ENCODE results near the gene METTL22.

METTL22 gene

DNA sequence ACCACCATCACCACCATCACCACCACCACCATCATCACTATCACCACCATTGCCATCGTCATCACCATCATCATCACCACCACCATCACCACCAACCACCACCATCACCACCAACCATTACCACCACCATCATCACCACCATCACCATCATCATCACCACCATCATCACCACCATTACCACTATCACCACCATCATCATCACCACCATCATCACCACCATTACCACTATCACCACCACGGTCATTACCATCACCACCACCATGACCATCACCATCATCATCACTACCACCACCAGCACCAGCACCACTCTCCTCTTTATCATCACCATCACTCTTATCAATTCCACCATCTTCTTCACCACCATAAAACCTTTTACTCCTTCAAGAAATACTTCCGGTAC lies 30.0 kb upstream of the METTL22 start:
- no peak for DNase-seq (ENCODE audit: low read depth in 4 of 4, low spot score in 1 of 4)

DNA sequence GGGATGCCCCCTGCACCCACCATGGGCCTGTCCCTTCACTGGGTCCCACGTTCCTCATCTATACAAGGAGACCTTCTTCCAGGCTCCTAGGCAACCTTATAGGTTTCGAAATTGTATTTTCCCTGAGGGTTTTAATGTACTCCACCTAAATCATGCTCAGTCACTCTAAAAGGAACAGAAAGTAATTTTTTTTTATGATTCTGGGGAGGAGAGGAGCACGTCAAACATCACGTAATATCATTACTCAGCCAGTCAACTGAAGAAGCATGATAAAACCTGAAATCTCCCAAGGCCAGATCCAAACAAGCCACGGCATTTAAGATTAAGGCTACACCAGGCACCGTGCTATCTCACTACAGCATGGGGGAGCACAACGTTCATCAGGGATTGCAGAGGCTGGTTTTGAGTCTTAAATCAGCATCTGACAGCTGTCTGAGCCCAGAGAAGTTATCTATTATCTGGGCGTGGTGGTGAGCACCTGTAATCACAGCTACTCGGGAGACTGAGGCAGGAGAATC lies 27.3 kb upstream of the METTL22 start:
- no peak for DNase-seq (ENCODE audit: low read depth in 4 of 4, low spot score in 1 of 4)

DNA sequence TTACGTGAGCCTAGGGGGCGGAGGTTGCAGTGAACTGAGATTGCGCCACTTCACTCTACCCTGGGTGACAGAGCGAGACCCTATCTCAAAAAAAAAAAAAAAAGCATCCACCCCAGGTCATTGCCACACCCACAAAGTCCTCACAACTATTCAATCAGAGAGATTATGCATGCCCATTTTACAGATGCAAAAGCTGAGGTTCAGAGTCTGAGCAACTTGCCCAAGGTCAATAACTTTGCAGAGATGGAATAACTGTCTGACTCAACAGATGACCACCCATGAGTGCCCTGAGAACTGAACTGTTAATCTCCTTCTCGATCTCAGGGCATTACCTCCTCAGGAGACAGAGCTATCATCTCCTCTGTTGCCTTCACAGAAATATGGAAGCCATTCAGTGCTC lies 25.7 kb upstream of the METTL22 start:
- no peak for DNase-seq (ENCODE audit: low read depth in 4 of 4, low spot score in 1 of 4)

DNA sequence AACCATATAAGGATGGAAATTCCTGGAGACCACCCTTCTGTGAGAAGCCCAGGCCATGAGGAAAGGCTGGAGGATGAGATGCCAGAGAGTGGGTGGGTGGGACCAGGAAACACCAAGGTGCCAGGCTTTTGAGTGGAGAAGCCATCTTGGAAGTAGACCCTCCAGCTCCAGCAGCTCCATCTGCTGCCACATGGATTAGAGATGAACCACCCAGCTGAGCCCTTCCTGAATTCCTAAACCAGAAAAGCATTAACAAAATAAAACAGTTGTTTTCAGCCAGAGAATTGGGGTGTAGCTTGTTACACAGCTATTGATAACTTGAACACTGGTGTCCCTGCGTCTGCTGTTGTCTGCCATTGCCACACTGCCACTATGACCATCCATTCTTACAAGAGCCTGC lies 24.9 kb upstream of the METTL22 start:
- DNase-seq (ENCODE audit: low read depth in 4 of 4, low spot score in 1 of 4) = no peak

DNA sequence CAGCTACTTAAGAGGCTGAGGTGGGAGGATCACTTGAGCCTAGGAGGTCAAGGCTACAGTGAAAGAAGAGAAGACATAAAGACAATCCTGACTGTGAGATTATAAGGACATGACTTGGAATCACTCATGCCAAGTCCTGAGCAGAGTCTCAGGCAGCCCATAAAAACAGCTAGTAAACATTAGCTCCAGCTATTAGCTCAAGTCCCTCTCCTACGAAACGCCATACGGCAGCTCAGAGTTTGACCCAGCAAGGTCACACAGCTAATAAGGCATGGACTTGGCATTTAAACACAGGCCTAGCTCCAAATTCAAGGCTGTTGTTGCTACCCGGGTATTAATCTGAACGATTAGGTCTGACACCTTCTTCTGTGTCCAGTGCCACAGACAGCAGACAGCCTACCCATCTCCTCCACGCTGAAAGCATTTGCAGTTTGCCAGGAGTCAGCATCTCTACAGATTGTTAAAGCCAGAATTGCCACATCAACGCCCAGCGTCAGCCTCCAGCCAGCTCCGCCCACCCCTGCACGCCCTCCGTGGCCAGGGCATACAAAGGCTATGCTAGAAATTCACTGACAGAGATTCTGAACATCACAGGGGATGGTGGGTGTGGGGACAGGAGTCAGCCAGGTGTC lies 21.2 kb upstream of the METTL22 start:
- no peak for DNase-seq (ENCODE audit: low read depth in 4 of 4, low spot score in 1 of 4)

DNA sequence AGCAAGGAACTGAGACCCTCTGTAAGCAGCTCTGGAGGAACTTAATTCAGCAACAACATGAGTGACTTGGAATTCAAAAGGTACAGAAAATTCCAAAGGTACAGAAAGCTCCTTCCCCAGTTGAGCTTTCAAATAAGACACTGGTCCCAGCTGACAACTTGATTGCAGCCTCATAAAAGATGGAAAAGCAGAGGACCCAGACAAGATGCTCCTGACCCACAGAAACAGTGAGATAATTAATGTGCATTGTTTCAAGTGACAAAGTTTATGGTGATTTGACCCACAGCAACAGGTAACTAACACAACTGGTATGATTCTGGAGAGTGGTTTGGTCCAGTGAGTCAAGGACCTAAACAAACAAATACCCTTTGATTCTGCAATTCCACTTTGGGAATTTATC lies 15.9 kb upstream of the METTL22 start:
- DNase-seq (ENCODE audit: low read depth in 4 of 4, low spot score in 1 of 4) = no peak

DNA sequence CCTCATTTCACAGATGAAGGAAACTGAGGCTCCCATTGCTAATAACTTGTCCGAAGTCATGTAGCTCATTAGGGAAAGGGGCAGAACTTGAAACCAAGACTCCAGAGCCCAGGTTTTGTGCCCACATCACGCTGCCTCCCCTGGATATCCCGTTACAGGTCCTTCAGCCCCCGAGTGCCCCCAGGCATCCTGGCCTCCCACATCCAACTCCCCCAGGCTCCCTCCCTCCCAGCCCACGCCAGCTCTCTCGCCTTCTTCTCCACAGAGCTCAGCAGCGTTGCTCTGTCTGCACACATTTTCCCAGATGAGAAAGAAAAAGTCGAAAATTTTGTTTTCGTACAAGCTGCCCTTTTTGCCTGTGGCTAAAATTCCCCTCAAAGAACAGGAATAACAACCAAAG lies 14.3 kb upstream of the METTL22 start:
- no peak for DNase-seq (ENCODE audit: low read depth in 4 of 4, low spot score in 1 of 4)

DNA sequence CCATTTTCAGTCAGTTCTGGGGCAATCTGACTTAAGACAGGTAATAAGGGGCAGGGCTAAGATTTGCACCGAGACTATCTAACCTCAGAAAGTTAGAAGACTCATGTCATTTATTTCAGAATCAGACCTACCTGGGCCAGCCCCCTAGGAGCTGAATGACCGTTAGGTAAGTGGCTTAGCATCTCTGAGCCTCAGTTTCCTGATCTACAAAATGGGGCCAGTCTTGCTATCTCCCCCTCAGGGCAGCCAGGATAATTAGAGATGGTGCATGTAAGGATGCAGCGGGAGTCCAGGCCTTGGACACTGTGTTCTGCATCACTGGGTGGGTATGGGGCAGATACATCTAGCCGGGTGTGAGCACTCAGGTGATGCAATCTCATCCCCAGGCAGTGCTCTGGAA lies 10.4 kb upstream of the METTL22 start:
- no peak for DNase-seq (ENCODE audit: low read depth in 4 of 4, low spot score in 1 of 4)

DNA sequence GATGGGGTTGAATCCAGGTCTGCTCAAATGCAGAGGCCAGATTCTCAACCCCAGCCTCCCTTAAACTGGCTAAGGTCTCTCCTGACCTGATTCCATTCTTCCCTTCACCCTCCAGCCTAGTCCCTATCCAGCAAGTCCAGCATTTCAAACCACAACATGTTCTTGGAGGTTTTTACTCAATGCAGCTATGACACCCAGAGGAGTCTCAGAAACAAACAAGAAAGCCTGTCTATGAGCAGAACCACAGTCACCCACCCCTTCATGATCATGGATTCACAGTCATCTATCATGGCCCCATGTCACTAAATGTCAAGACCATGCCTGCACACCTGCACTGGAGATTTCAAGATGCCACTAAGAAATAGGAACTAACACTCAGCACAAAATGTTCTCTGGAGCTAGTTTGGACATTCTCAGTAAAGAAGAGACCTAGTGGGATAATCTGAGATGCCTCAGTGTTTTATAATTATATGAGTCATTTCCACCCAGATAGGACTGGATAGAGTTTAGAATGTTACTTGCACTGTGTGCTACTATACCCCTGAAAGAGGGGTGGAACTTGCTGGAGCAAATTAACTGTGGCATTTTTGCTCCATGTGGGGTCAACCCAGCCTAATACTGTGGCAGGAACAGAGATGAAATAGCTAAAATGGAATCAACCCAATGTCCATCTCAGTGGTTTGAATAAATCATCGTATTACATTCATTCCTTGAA lies 9.5 kb upstream of the METTL22 start:
- no peak for DNase-seq (ENCODE audit: low read depth in 4 of 4, low spot score in 1 of 4)

DNA sequence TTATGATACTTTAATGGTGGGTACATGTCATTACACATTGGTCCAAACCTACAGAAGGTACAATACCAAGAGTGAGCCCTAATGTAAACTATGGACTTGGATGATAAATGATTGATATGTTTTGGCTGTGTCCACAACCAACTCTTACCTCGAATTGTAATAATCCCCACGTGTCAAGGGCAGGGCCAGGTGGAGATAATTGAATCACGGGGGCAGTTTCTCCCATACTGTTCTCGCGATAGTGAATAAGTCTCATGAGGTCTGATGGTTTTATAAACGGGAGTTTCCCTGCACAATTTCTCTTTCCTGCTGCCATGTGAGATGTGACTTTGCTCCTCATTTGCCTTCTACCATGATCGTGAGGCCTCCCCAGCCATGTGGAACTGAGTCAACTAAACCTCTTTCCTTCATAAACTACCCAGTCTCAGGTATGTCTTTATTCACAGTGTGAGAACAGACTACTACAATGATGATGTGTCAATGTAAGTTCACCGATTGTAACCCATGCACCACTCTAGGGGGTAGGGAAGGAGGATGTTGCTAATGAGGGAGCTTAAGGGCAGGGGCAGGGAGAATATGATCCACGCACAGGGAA lies 7.0 kb upstream of the METTL22 start:
- no peak for DNase-seq (ENCODE audit: low read depth in 4 of 4, low spot score in 1 of 4)

DNA sequence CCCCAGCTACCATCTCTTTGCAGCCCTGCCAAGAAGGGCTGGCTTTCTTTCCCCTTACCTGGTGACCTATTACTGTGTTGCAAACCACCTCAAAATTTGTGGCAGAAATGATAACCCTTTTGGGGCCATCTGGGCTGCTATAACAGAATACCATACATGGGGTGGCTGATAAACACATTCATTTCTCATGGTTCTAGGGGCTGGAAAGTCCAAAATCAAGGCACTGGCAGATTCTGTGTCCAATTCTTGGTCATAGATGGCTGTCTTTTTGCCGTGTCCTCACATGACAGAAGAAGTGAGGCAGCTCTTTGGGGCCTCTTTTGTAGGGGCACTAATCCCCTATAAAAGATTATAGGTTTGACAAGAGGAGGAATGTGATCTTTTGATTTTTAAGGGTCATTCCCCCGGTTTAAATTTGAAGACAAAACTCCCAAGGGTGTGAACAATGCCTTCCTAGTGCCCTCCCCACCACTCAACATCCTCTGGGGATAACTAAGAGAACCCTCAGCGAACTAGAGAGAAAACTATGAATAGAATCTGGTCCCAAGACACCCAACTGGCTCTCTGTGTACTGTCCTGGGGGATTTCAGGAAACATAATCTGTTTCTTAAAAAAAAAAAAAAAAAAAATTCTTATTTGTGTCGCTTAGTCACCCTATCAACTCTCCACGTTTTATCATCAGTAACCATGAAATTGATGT lies 1.7 kb upstream of the METTL22 start:
- no peak for DNase-seq (ENCODE audit: low read depth in 4 of 4, low spot score in 1 of 4)

DNA sequence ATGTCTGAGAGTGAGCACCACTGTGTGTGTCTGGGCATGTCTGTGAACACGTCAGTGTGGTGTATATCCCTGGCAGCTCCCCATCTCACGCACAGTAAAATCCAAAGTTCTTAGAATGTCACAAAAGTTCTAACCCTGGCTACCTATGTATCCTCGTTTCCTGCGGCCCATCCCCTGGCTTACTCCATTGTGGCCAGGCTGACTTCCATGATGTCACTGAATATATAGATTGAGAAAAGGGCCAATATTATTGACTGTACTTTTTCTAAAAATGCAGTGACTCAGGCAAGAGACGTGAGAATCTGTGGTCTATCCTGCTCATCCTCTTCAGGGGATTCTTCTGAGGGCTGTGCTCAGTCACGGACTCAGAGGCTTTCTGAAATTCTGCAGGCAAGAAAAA lies 963 bp upstream of the METTL22 start:
- no peak for DNase-seq (ENCODE audit: low read depth in 4 of 4, low spot score in 1 of 4)

DNA sequence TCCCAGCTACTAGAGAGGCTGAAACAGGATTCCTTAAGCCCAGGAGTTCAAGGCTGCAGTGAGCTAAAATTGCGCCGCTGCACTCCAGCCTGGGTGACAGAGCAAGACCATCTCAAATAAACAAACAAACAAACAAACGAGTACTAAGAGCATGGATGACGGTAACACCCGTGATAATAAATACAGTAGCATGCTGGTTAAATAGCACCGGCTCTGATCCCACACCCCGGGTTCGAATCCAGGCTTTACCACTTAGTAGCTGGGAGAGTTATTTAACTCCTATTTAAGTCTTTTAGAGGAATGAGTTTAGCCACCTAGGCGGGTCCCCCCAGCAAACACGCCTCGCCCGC lies 301 bp upstream of the METTL22 start:
- no peak for DNase-seq (ENCODE audit: low read depth in 4 of 4, low spot score in 1 of 4)

DNA sequence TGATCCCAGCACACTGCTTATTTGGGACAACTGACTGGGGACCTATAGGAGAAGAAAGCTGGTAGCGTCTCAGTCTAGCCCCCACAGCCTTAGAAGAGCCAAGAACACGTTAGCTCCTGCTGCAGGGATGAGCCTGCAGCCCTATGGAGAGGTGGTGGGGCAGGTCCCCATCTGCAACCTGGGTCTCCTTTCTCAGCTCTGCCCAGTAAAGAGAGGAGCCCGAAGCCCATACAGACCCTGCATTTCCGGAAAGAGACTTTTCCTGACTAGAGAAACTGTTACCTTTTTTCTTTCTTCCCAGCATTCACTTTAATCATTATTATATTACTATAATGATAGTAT lies 788 bp downstream of the METTL22 start:
- DNase-seq (ENCODE audit: low read depth in 4 of 4, low spot score in 1 of 4) = no peak

DNA sequence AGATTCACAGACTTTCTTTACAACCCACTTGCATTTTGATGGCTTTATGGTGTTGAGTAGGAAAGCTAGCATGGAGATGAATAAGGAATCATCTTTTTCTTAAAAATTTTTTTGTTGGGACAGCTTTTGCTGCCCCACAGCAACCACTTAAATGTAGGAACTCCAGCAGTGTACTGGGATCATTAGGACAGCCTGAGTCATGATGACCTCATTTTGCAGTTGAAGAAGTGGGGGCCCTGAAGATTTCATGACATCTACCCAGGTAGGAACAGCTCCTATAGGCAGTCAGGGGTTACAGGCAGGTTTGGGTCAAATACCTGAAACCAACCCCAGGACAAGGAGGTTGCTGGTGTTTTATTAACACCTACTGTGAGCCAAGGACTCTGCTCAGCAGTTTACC lies 2.1 kb downstream of the METTL22 start:
- DNase-seq (ENCODE audit: low read depth in 4 of 4, low spot score in 1 of 4) = no peak

DNA sequence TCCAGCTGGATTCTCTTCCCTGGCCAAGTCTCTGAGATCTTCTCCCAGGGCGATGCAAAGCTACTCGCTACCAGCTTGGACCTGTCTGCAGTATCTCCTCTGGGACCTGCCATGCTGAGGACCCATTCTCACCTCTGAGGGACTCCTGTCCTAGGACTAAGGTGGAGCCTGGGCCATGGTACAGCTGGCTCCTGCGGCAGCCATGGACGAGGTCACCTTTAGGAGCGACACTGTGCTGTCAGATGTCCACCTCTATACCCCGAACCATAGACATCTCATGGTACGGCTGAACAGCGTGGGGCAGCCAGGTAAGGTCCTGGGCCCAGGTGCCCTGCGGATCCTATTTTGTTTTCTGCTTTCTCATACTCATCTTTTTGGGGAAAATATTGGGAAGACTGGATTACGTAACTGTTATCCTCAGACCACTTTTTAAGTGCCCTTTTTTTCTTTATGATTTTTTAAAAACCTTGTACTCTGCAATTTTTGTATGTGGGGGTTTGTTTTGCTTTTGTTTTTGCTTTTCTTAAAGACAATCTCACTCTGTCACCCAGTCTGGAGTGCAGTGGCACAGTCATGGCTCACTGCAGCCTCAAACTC lies 4.1 kb downstream of the METTL22 start:
- DNase-seq (ENCODE audit: low read depth in 4 of 4, low spot score in 1 of 4) = no peak

DNA sequence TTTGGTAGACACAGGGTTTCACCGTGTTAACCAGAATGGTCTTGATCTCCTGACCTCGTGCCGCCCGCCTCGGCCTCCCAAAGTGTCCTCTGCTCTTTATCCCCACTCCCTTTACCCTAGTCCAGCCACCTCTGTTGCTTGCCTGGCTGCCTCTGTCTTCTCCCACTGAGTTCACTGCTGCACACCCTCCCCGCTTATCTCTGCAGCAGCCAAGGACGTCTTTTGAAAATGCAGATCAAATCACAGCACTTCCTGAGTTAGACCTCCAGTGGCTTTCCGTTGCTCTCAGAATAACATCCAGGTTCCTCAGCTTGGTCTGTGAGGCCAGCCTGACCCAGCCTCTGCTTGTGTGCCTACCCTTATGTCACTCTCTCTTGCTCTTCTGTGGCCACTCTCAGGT lies 5.4 kb downstream of the METTL22 start:
- no peak for DNase-seq (ENCODE audit: low read depth in 4 of 4, low spot score in 1 of 4)

DNA sequence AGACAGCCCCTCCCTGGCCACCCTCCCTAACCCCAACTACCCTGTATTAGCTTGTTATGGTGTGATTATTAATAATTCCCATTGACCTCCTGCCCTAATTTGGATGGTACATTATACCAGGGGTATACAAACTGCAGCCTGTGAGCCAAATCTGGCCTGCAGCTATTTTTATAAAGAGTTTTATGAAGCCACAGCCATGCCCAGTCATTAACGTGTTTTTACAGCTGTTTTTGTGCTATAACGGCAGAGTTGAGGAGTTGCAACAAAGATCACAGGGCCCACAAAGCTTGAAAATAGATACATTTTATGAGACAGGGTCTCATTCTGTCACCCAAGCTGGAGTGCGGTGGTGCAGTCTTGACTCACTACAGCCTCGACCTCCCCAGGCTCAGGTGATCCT lies 6.0 kb downstream of the METTL22 start:
- DNase-seq (ENCODE audit: low read depth in 4 of 4, low spot score in 1 of 4) = no peak

DNA sequence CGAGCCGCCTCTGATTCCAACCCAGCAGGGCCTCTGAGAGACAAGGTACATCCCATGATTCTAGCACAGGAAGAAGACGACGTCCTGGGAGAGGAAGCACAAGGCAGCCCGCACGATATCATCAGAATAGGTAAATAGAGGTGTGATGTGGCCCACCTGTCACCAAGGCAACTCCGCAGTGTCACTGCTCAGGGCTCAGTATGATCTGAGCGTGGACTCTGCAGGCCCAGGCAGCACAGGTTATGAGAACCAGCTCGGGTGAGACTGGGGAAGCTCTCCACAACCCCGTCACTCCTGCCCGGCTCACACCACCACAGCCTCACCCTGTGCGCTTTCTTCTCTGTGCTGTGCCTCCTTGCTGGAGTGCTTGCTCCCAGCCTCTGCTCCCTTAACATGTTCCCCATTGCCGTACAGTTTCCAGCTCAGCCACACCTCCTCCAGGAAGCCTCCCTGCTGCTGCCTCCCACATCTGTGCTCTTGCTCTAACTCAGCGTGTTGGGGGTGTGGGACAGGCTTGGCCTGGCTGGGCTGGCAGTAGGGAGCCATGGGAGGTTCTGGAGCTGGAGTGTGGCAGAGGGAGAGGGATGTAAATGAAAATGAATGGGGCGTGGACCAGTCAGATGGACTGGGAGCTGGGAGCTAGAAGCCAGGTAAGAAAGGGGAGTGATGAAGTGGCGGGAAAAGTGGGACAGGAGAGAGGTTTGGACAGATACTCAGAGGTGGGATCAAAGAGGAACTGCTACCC lies 7.7 kb downstream of the METTL22 start:
- no peak for DNase-seq (ENCODE audit: low read depth in 4 of 4, low spot score in 1 of 4)

DNA sequence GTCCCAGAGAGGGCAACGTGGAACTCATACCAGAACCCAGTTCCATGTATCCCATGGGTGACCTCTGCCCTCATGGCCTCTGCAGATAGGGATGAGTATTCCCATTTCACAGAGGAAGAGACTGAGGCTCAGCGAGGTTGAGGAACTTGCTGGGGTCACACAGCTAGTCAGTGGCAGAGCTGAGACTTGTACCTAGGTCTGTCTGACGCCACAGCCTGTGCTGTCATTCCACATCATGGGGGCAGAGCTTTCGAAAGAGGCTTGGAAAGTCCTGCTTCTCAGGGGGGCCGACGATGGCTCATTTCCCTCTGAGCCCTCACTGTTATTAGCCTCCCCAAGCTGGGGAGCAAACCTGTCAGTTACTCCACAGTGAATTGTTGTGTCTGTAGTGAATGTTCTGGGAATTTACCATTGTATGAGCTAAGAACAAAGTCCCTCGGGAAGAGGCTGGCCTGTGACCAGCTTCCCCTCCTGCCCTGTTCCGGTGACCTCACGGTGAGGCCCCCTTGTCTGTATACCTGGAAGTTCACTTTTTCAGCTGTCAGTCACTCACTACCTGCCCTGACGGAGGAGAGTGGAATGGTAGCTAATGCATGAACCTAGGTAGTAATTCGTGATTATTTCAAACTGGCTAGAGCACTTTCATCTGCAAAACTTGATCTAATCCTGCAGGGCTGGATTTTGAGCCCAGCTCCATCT lies 8.9 kb downstream of the METTL22 start:
- no peak for DNase-seq (ENCODE audit: low read depth in 4 of 4, low spot score in 1 of 4)

DNA sequence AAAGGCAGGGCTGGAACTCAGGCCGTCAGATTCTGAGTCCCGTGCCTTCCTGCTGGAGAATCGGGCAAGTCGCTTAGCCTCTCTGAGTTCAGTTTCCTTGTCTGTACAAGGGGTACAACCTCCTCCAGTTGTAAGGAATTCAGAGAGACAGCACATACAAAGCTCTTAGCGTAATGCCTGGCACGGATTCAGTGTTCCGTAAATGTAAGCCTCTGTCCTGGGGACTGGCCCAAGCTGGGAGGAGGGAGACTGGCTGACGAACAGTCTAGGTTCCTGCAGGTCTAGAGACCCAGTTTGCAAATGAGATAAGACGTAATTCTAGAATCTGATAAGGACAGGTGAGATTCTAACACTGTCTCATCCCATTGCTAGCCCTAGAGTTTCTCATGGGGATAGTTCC lies 9.9 kb downstream of the METTL22 start:
- DNase-seq (ENCODE audit: low read depth in 4 of 4, low spot score in 1 of 4) = no peak
